ENCODE measurements around the gene VPS36.
"Not testable (repeated sequence)": the region's sequence is repeated elsewhere in the genome, so short reads cannot be mapped to it uniquely, and the experiment has no call there.

GRCh38 chr13:52407436-52407835, 43.0 kb downstream of the VPS36 start:
- not testable (repeated sequence) for TF ChIP-seq CTCF (IDR thresholded peaks at IDR 0.05); POLR2A (IDR thresholded peaks at IDR 0.05; ENCODE audit: low read depth)
